DND-41 (cell line): ENCODE measurements around the gene BMP7.

ENCODE experiments used
- ATAC-seq: fragments of 200-7000 bp; cut with Tn5 transposase; 3 replicates; pipeline ENCODE4 v1.9.1; 2021; ENCODE audit warnings: low read depth; ENCODE audit not compliant: insufficient read depth
- DNase-seq: peaks from one replicate; pipeline ENCODE4 v3.0.0-alpha.2; 2020
- H2AFZ ChIP-seq: 2 replicates; pipeline ENCODE4 v1.6.0; 2012; ENCODE audit warnings: low read depth, low read length
- H3K27ac ChIP-seq: 2 replicates; pipeline ENCODE4 v1.5.1; 2012; ENCODE audit warnings: low read length, inconsistent platforms
- H3K27me3 ChIP-seq: fragments of 200-600 bp; sonication (generic); 2 replicates; pipeline ENCODE4 v1.6.0; 2012; ENCODE audit warnings: low read length, mild to moderate bottlenecking, inconsistent platforms; ENCODE audit not compliant: insufficient read depth, poor library complexity
- H3K36me3 ChIP-seq: 2 replicates; pipeline ENCODE4 v1.5.1; 2012; ENCODE audit warnings: low read length, inconsistent platforms; ENCODE audit not compliant: insufficient read depth
- H3K4me1 ChIP-seq: 2 replicates; pipeline ENCODE4 v1.5.1; 2012; ENCODE audit warnings: mild to moderate bottlenecking, low read length; ENCODE audit not compliant: insufficient read depth
- H3K4me2 ChIP-seq: 2 replicates; pipeline ENCODE4 v1.6.0; 2012; ENCODE audit warnings: mild to moderate bottlenecking, moderate library complexity, low read length, inconsistent platforms; ENCODE audit not compliant: insufficient read depth
- H3K4me3 ChIP-seq, 2 experiments: fragments of 200-600 bp in 1 of 2; shearing (Covaris generic) in 1 of 2; 2 replicates each; pipeline ENCODE4 v1.5.1; 2012 to 2016; ENCODE audit warnings: inconsistent platforms in 2 of 2, low read length in 2 of 2, mild to moderate bottlenecking in 2 of 2, low read depth in 1 of 2, moderate library complexity in 1 of 2
- H3K79me2 ChIP-seq: 2 replicates; pipeline ENCODE4 v1.6.0; 2012; ENCODE audit warnings: low read length, inconsistent platforms; ENCODE audit not compliant: insufficient read depth
- H3K9ac ChIP-seq: 2 replicates; pipeline ENCODE4 v1.6.0; 2012; ENCODE audit warnings: low read depth, mild to moderate bottlenecking, inconsistent platforms, low read length, moderate library complexity
- H3K9me3 ChIP-seq: 2 replicates; pipeline ENCODE4 v1.5.1; 2012; ENCODE audit warnings: low read length, moderate library complexity, mild to moderate bottlenecking, inconsistent platforms; ENCODE audit not compliant: insufficient read depth, severe bottlenecking
- H4K20me1 ChIP-seq: 2 replicates; pipeline ENCODE4 v1.6.0; 2012; ENCODE audit warnings: low read length; ENCODE audit not compliant: insufficient read depth
- CTCF ChIP-seq: IDR thresholded peaks from 2 replicates; pipeline ENCODE4 v1.5.1; 2012; ENCODE audit warnings: borderline replicate concordance, low read length, moderate library complexity, mild to moderate bottlenecking; ENCODE audit not compliant: poor library complexity, severe bottlenecking; ENCODE audit errors: extremely low read depth
- EZH2 ChIP-seq: IDR thresholded peaks from 3 replicates; pipeline ENCODE4 v1.6.1; 2012; ENCODE audit warnings: borderline replicate concordance, low read depth, mild to moderate bottlenecking, moderate library complexity, low read length, inconsistent platforms; ENCODE audit not compliant: severe bottlenecking

BMP7 gene

GRCh38 chr20:57263801-57264792, 2.3 kb downstream of the BMP7 start:
- H4K20me1 ChIP-seq = no peaks in the 10 kb centered on the region
- H3K27ac ChIP-seq = no peak overlapping the region
- H3K27me3 ChIP-seq = peaks cover 24% of the 10 kb centered on the region
- no peaks in the 10 kb centered on the region for H3K4me1 ChIP-seq
- TF ChIP-seq CTCF (no peak), EZH2 (no peak)
- ATAC-seq = no peak
- no peaks in the 10 kb centered on the region for H3K9me3 ChIP-seq
- no peak overlapping the region for H2AFZ ChIP-seq
- no peak overlapping the region for H3K4me3 ChIP-seq
- H3K9ac ChIP-seq = no peak overlapping the region
- no peaks in the 10 kb centered on the region for H3K36me3 ChIP-seq
- H3K79me2 ChIP-seq = no peaks in the 10 kb centered on the region
- no peak overlapping the region for H3K4me2 ChIP-seq
- DNase-seq = no peak

GRCh38 chr20:57262784-57263609, 3.4 kb downstream of the BMP7 start:
- Histone ChIP-seq H3K4me2 (no peak overlapping the region), H3K4me3 (no peak overlapping the region), H3K36me3 (no peaks in the 10 kb centered on the region), H2AFZ (no peak overlapping the region), H3K9ac (no peak overlapping the region), H3K27me3 (peaks cover 27% of the 10 kb centered on the region), H3K79me2 (no peaks in the 10 kb centered on the region), H3K27ac (no peak overlapping the region), H3K9me3 (no peaks in the 10 kb centered on the region), H3K4me1 (no peaks in the 10 kb centered on the region), H4K20me1 (no peaks in the 10 kb centered on the region)
- ATAC-seq = no peak
- no peak for DNase-seq
- TF ChIP-seq EZH2 (no peak), CTCF (no peak)

GRCh38 chr20:57262301-57262700, 4.1 kb downstream of the BMP7 start:
- H3K4me1 ChIP-seq = no peaks in the 10 kb centered on the region
- no peaks in the 10 kb centered on the region for H3K36me3 ChIP-seq
- H3K9ac ChIP-seq = no peak overlapping the region
- no peaks in the 10 kb centered on the region for H3K79me2 ChIP-seq
- no peak overlapping the region for H3K27ac ChIP-seq
- no peaks in the 10 kb centered on the region for H3K9me3 ChIP-seq
- peaks cover 34% of the 10 kb centered on the region for H3K27me3 ChIP-seq
- H2AFZ ChIP-seq = no peak overlapping the region
- no peak overlapping the region for H3K4me3 ChIP-seq
- no peak for DNase-seq
- no peaks in the 10 kb centered on the region for H4K20me1 ChIP-seq
- TF ChIP-seq EZH2 (no peak), CTCF (no peak)
- H3K4me2 ChIP-seq = no peak overlapping the region
- ATAC-seq = no peak
